CD4-positive, alpha-beta T cell (primary cell): ENCODE results near the gene RCL1. TPM values are rescaled to one million over a fixed set of nuclear protein-coding genes. Genes with fewer than 3 reads are reported as not detected.

Source experiments
- ATAC-seq: fragments of 200-7000 bp; cut with Tn5 transposase; one replicate; pipeline ENCODE4 v1.10.0; 2022; ENCODE audit warnings: mild to moderate bottlenecking; ENCODE audit not compliant: poor library complexity
- CTCF ChIA-PET: fragments of 350-600 bp; sonication (Branson Sonifier 250); formaldehyde crosslinking; loops from one replicate; lab custom pipeline; 2021; ENCODE audit warnings: antibody characterized with exemption, inconsistent platforms; lab: Charles Lee
- POLR2A ChIA-PET: fragments of 350-600 bp; sonication (Branson Sonifier 250); formaldehyde crosslinking; loops from one replicate; lab custom pipeline; 2021; ENCODE audit warnings: antibody characterized with exemption, inconsistent platforms; lab: Charles Lee
- DNase-seq, 14 experiments: peaks; one replicate each; pipeline ENCODE4 v3.0.0-alpha.2; 2013 to 2020; ENCODE audit warnings: mixed read lengths in 2 of 14
- H3K27ac ChIP-seq, 2 donors: one replicate each; pipeline versions ENCODE4 v1.5.1 to v1.7.0; 2013; ENCODE audit warnings: low read length in 2 of 2, low read depth in 1 of 2, mild to moderate bottlenecking in 1 of 2
- H3K27me3 ChIP-seq, 2 experiments: 1 replicate in 1 of 2; 2 replicates in 1 of 2; pipeline versions ENCODE4 v1.6.1 to v1.7.0; 2013; ENCODE audit warnings: low read length in 2 of 2, control low read depth in 1 of 2, mild to moderate bottlenecking in 1 of 2, moderate library complexity in 1 of 2; ENCODE audit not compliant: insufficient read depth in 2 of 2, control insufficient read depth in 1 of 2
- H3K36me3 ChIP-seq: one replicate; pipeline ENCODE4 v1.6.1; 2013; ENCODE audit warnings: low read length, control low read depth; ENCODE audit not compliant: insufficient read depth
- H3K4me1 ChIP-seq: one replicate; pipeline ENCODE4 v1.6.1; 2013; ENCODE audit warnings: low read length, control low read depth; ENCODE audit not compliant: insufficient read depth
- H3K4me3 ChIP-seq: one replicate; pipeline ENCODE4 v1.5.1; 2013; ENCODE audit warnings: mild to moderate bottlenecking, low read length, moderate library complexity
- H3K9me3 ChIP-seq, 2 experiments: 1 replicate in 1 of 2; 2 replicates in 1 of 2; pipeline versions ENCODE4 v1.6.1 to v1.7.0; 2013; ENCODE audit warnings: low read length in 2 of 2, mild to moderate bottlenecking in 2 of 2, control low read depth in 1 of 2, moderate library complexity in 1 of 2; ENCODE audit not compliant: control insufficient read depth in 1 of 2, insufficient read depth in 1 of 2
- H3K27ac Mint-ChIP-seq: one replicate; pipeline ENCODE4 v1.8.0; 2020; ENCODE audit warnings: mixed read lengths
- H3K27me3 Mint-ChIP-seq: one replicate; pipeline ENCODE4 v1.8.0; 2021; ENCODE audit warnings: mixed read lengths
- H3K36me3 Mint-ChIP-seq: one replicate; pipeline ENCODE4 v1.8.0; 2021; ENCODE audit warnings: low read depth, mixed read lengths
- H3K4me1 Mint-ChIP-seq: one replicate; pipeline ENCODE4 v1.8.0; 2021; ENCODE audit warnings: low read depth, mixed read lengths
- H3K4me3 Mint-ChIP-seq: one replicate; pipeline ENCODE4 v1.8.0; 2020; ENCODE audit warnings: mild to moderate bottlenecking, mixed read lengths
- H3K9me3 Mint-ChIP-seq: one replicate; pipeline ENCODE4 v1.8.0; 2020; ENCODE audit warnings: mixed read lengths
- intact Hi-C, 2 experiments: fragments of 100-400 bp; cut with DNase I in 1 of 2; cut with micrococcal nuclease in 1 of 2; formaldehyde crosslinking; loops; one replicate each; pipeline versions ENCODE4 v1.15.1 to v1.9.0; 2023 to 2025; cut with DNase I, micrococcal nuclease
- total RNA-seq, 174 experiments: library from RNA in 2 of 174; stranded (reverse) in 2 of 174; gene quantifications; one replicate each; pipeline ENCODE4 v1.2.3 and lab custom pipeline; 2021 to 2026
- TF ChIP-seq, protein P1 (sequence below): fragments of 200-600 bp; IDR thresholded peaks from one replicate; pipeline ENCODE4 v1.8.0; 2022; ENCODE audit warnings: antibody characterized with exemption, mild to moderate bottlenecking

Gene RCL1
- total RNA-seq, 2 experiments from 2014 or later = 33.8 to 35.5 TPM

DNA sequence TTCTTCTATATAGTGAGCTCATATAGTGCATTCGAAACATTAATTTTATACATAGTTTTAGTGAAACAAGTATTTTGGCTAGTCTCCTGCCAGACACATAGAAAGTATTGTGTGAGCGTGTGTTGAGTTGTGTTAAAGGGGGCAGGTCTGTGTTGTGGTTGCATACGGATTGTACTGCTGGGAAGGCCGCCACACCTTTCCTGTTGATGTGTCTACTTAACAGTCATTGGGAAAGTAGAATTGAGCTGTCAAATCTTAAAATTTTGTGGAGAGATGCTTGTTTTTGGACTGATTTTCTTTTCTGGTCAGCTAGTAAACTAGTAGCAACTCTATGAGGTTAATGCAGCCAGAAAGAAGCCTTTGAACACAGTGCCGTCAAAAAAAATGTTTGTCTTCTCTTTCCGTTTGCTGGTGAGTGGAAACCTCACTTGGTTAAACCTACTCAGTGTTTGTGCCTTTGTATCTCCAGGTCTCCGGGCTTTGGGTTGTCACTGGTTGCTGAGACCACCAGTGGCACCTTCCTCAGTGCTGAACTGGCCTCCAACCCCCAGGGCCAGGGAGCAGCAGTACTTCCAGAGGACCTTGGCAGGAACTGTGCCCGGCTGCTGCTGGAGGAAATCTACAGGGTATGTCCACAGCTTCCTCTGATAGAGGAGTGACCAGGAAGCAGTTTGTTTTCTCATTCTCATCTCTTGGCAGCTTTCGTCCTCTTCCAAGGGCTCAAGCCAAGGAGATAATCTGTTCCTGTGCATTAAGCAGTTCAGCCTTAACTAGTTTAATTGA, 51.5 kb downstream of the RCL1 start:
- no peaks in the 10 kb centered on the region for H3K27me3 ChIP-seq
- no peak overlapping the region for H3K4me3 ChIP-seq
- no peak overlapping the region for H3K27ac Mint-ChIP-seq
- H3K27me3 Mint-ChIP-seq = no peaks in the 10 kb centered on the region
- H3K36me3 ChIP-seq = peaks cover 54% of the 10 kb centered on the region
- ChIA-PET POLR2A (interaction anchor here (0.6 to 1.7 kb wide), 2 partner anchors 52 to 547 kb away, joined by 3 to 5 read pairs; partner anchors contain the start of gene RCL1), CTCF (no interaction called here)
- ATAC-seq = no peak
- peaks cover 8% of the 10 kb centered on the region for H3K4me1 Mint-ChIP-seq
- no peak for DNase-seq
- peaks cover 51% of the 10 kb centered on the region for H3K36me3 Mint-ChIP-seq
- no peak overlapping the region for H3K4me3 Mint-ChIP-seq
- peaks cover 6% of the 10 kb centered on the region for H3K4me1 ChIP-seq
- TF ChIP-seq, protein P1, sequence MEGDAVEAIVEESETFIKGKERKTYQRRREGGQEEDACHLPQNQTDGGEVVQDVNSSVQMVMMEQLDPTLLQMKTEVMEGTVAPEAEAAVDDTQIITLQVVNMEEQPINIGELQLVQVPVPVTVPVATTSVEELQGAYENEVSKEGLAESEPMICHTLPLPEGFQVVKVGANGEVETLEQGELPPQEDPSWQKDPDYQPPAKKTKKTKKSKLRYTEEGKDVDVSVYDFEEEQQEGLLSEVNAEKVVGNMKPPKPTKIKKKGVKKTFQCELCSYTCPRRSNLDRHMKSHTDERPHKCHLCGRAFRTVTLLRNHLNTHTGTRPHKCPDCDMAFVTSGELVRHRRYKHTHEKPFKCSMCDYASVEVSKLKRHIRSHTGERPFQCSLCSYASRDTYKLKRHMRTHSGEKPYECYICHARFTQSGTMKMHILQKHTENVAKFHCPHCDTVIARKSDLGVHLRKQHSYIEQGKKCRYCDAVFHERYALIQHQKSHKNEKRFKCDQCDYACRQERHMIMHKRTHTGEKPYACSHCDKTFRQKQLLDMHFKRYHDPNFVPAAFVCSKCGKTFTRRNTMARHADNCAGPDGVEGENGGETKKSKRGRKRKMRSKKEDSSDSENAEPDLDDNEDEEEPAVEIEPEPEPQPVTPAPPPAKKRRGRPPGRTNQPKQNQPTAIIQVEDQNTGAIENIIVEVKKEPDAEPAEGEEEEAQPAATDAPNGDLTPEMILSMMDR = no peak
- intact Hi-C loops = no loop called here
- H3K9me3 ChIP-seq = no peaks in the 10 kb centered on the region
- no peaks in the 10 kb centered on the region for H3K9me3 Mint-ChIP-seq
- no peak overlapping the region for H3K27ac ChIP-seq

DNA sequence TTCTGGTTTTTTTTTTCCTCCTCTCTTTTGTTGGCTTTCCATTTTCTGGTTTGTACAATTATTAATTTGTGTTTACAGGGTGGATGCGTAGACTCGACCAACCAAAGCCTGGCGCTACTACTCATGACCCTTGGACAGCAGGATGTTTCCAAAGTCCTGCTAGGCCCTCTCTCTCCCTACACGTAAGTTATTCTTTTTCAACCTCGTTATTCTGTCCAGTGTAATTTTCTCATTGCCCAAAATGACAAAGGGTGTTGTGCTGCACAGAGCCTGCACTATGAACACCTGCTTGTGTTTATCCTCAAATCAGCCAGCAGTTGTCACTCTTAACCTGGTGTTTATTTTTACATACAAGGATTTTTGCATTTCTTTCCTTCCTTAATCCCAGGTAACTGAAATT, 56.6 kb downstream of the RCL1 start:
- Mint-ChIP-seq H3K4me1 (no peaks in the 10 kb centered on the region), H3K4me3 (no peak overlapping the region), H3K27ac (no peak overlapping the region), H3K9me3 (no peaks in the 10 kb centered on the region), H3K36me3 (peaks cover 49% of the 10 kb centered on the region), H3K27me3 (no peaks in the 10 kb centered on the region)
- Histone ChIP-seq H3K4me1 (peaks cover 5% of the 10 kb centered on the region), H3K36me3 (peaks cover 56% of the 10 kb centered on the region), H3K4me3 (no peak overlapping the region), H3K27ac (no peak overlapping the region), H3K9me3 (no peaks in the 10 kb centered on the region), H3K27me3 (no peaks in the 10 kb centered on the region)
- TF ChIP-seq, protein P1 = no peak
- ChIA-PET POLR2A (no interaction called here), CTCF (interaction anchor here (0.9 kb wide), 1 partner anchor 601 kb away, joined by 4 read pairs; the partner anchor contains the start of gene CD274)
- DNase-seq (no peak), ATAC-seq (no peak)
- intact Hi-C loops = no loop called here

DNA sequence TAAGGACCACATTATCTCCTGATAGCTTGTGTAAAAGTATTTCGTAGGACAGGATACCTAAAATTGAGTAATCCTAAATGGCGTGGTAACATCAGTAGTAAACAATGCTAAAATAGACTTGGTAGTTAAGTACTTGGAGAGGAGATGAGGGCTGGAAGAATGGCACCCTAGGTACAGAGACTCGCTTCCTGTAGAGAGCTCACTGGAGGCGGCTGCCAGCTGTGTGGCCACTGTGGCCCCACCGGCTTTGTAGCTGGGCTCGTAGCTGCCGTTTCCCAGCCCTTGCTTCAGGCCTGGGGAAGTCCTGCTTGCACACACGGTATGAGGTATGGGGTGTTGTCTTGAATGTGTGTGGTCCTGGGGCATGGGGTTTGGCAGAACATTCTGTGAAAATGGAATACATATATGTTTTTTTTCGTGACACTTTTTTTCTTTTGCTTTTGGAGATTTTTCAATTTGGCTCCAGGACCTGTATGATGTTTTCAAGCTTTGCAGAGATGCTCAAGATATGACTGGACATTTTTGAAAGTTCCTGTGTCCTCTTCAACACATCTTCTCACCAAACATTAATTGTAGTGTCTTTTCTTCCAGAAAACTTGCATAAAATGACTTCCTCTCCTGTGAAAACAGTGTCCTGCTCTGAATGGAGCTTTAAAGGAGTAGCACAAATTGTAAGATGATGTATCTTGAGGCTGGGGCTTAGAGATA, 58.0 kb downstream of the RCL1 start:
- Histone ChIP-seq H3K36me3 (peaks cover 42% of the 10 kb centered on the region), H3K27ac (no peak overlapping the region), H3K9me3 (no peaks in the 10 kb centered on the region), H3K4me3 (no peak overlapping the region), H3K27me3 (no peaks in the 10 kb centered on the region), H3K4me1 (no peaks in the 10 kb centered on the region)
- no peaks in the 10 kb centered on the region for H3K4me1 Mint-ChIP-seq
- no peak for DNase-seq
- TF ChIP-seq, protein P1 = no peak
- no peak for ATAC-seq
- no peaks in the 10 kb centered on the region for H3K27me3 Mint-ChIP-seq
- H3K27ac Mint-ChIP-seq = no peak overlapping the region
- H3K4me3 Mint-ChIP-seq = no peak overlapping the region
- POLR2A ChIA-PET = interaction anchor here (1.4 kb wide), 1 partner anchor 11 kb away, joined by 5 read pairs; no protein-coding TSS in a partner anchor
- peaks cover 45% of the 10 kb centered on the region for H3K36me3 Mint-ChIP-seq
- intact Hi-C loops = no loop called here
- H3K9me3 Mint-ChIP-seq = no peaks in the 10 kb centered on the region
- CTCF ChIA-PET = no interaction called here
